Large intestine (tissue), 12 donors: ENCODE measurements around the gene MBD5. TPM values are rescaled to one million over a fixed set of nuclear protein-coding genes. Genes with fewer than 3 reads are reported as not detected.
"Not testable (repeated sequence)": the region's sequence is repeated elsewhere in the genome, so short reads cannot be mapped to it uniquely, and the experiment has no call there.

Experiments used
- DNase-seq, 2 donors: peaks; one replicate each; pipeline versions ENCODE4 v3.0.0 to v3.0.0-alpha.2; 2013
- H3K27ac ChIP-seq: one replicate; pipeline ENCODE4 v1.5.1; 2013; ENCODE audit warnings: low read length
- H3K27me3 ChIP-seq: 2 replicates; pipeline ENCODE4 v1.6.1; 2013; ENCODE audit warnings: low read length; ENCODE audit not compliant: control insufficient read depth, insufficient read depth
- H3K36me3 ChIP-seq: 2 replicates; pipeline ENCODE4 v1.6.1; 2013; ENCODE audit warnings: low read length; ENCODE audit not compliant: control insufficient read depth, insufficient read depth
- H3K4me1 ChIP-seq: one replicate; pipeline ENCODE4 v1.6.1; 2013; ENCODE audit warnings: low read length; ENCODE audit not compliant: control insufficient read depth, insufficient read depth
- H3K4me3 ChIP-seq: one replicate; pipeline ENCODE4 v1.5.1; 2013; ENCODE audit warnings: low read length
- H3K9me3 ChIP-seq: one replicate; pipeline ENCODE4 v1.6.1; 2013; ENCODE audit warnings: mild to moderate bottlenecking, low read depth, low read length, moderate library complexity; ENCODE audit not compliant: control insufficient read depth
- WGBS: methylation state at CpG from one replicate; pipeline ENCODE4 v1.1.5; 2013; ENCODE audit warnings: low lambda C conversion rate; ENCODE audit not compliant: insufficient coverage; 5-methylcytosine and 5-hydroxymethylcytosine counted together
- long read RNA-seq, 11 donors: transcript quantifications; one replicate each; lab custom pipeline, GENCODE V29; 2026
- polyA plus RNA-seq: library from polyadenylated mRNA; unstranded; fragments of 120-200 nt; gene quantifications from one replicate; pipeline ENCODE4 v1.2.1, GENCODE V29; 2013

MBD5 gene
- 18.7 TPM for polyA plus RNA-seq
- long read RNA-seq, donor 1: 0 reads
- long read RNA-seq, donor 2, full-length matches to known transcripts: 4 of 4 reads
- long read RNA-seq, donor 2, partial matches to known transcripts: 0 of 4 reads
- long read RNA-seq, donor 2, other reads (novel, unspliced or antisense): 0 of 4 reads
- long read RNA-seq, donor 3: 0 reads
- long read RNA-seq, donor 4: 0 reads
- long read RNA-seq, donor 5: 0 reads
- long read RNA-seq, donor 6, full-length matches to known transcripts: 4 of 4 reads
- long read RNA-seq, donor 6, partial matches to known transcripts: 0 of 4 reads
- long read RNA-seq, donor 6, other reads (novel, unspliced or antisense): 0 of 4 reads
- long read RNA-seq, donor 7, full-length matches to known transcripts: 4 of 4 reads
- long read RNA-seq, donor 7, partial matches to known transcripts: 0 of 4 reads
- long read RNA-seq, donor 7, other reads (novel, unspliced or antisense): 0 of 4 reads
- long read RNA-seq, donor 8, full-length matches to known transcripts: 2 of 2 reads
- long read RNA-seq, donor 8, partial matches to known transcripts: 0 of 2 reads
- long read RNA-seq, donor 8, other reads (novel, unspliced or antisense): 0 of 2 reads
- long read RNA-seq, donor 9, full-length matches to known transcripts: 1 of 1 reads
- long read RNA-seq, donor 9, partial matches to known transcripts: 0 of 1 reads
- long read RNA-seq, donor 9, other reads (novel, unspliced or antisense): 0 of 1 reads
- long read RNA-seq, donor 10, full-length matches to known transcripts: 4 of 4 reads
- long read RNA-seq, donor 10, partial matches to known transcripts: 0 of 4 reads
- long read RNA-seq, donor 10, other reads (novel, unspliced or antisense): 0 of 4 reads
- long read RNA-seq, donor 11, partial matches to known transcripts: 0 of 1 reads
- long read RNA-seq, donor 11, other reads (novel, unspliced or antisense): 0 of 1 reads

DNA sequence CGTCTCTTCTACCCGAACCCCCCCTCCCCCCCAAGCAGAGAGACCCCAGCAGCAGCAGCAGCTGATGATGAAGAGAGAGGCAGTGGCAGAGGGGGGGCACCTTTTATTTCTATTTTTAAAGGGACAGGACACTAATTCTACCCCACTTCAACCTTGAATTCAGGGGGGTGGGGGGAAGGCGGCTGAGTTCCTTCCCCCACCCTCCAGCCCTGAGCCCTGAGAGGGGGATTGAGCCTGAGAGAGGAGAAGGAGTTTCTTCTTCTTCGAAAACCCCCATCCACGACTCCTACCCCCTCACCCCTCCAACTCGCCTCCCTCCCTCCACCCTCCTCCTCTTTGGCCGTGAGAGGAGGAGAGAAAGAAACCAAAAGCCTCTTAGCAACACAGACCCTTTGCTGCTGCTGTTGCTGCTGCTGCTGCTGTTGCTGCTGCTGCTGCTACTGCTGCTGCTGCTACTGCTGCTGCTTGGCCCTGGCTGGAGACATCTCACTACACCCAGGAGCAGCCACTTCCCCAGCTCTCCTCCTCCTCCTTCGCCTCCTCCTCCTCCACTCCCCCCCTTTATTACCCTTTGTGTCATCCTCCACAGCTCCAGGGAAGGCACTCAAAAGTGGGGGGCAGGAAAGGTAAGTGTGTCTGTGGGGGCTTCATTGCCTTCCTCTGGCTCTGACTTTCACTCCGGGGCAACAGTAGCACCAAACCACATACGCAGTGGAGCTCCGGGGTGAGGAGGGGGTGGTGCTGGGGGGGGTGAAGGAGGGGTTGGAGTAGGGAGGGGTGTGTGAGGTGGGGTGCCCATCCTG lies at the start of gene MBD5:
Gene MBD5 (plus strand): TSS at position 33 of the 803 bp plus-strand sequence.
- peak within 1 kb of the TSS; percentile 95 for H3K27ac ChIP-seq
- peaks cover 6% of the 10 kb centered on the region for H3K4me1 ChIP-seq
- DNase-seq: peak; percentile 49 to 83

DNA sequence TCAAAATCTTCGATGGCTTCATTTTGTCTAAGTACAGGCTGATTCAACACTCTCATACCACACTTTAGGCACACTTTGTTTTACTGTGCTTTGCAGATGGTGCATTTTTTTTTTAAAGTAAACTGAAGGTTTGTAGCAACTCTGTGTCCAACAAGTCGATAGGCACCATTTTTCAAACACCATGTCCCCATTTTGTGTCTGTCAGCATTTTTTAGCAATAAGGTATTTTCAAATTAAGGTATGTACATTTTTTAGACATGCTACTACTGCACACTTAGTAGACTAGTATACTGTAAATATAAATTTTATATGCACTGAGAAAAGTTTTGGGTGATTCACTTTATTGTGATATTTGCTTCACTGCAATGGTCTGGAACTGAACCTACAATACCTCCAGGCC lies 44.8 kb upstream of the MBD5 start:
- Histone ChIP-seq H3K27ac (no peak overlapping the region), H3K4me1 (no peaks in the 10 kb centered on the region), H3K36me3 (peaks cover 2% of the 10 kb centered on the region), H3K27me3 (no peaks in the 10 kb centered on the region), H3K4me3 (no peak overlapping the region), H3K9me3 (no peaks in the 10 kb centered on the region)
- DNase-seq: no peak
- WGBS: 100% methylated on average over 1 of the region's 2 CpGs

More for the DNA sequence above, at the start of gene MBD5:
- Histone ChIP-seq H3K4me3 (peak within 1 kb of the TSS; percentile 93), H3K27me3 (no peaks in the 10 kb centered on the region), H3K9me3 (no peaks in the 10 kb centered on the region), H3K36me3 (peaks cover 4% of the 10 kb centered on the region)
- no CpG with 5 or more reads among the region's 11 CpGs for WGBS

DNA sequence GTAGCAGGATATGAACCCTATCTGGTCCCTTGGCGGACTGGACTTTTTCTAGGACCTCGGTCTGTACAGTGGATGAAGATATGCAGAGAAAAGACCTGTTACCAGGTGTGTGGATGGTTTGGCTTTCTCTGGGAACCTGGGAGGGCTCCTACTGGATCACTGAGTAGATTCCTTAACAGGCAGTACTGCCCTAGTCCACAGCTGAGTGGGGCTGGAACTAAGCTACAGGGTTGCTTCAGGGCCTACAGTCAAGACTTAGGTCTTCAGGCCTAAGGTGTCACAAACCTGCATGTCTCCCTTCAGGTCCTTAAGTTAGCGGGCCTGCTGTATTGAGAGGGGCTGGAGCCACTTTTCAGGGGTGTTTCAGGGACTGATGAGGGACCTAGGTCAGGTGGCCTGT lies 43.2 kb upstream of the MBD5 start:
- no peaks in the 10 kb centered on the region for H3K4me1 ChIP-seq
- no peak for DNase-seq
- no peak overlapping the region for H3K4me3 ChIP-seq
- H3K36me3 ChIP-seq: peaks cover 2% of the 10 kb centered on the region
- H3K9me3 ChIP-seq: no peaks in the 10 kb centered on the region
- H3K27ac ChIP-seq: no peak overlapping the region
- WGBS: no CpG with 5 or more reads among the region's 3 CpGs
- no peaks in the 10 kb centered on the region for H3K27me3 ChIP-seq

DNA sequence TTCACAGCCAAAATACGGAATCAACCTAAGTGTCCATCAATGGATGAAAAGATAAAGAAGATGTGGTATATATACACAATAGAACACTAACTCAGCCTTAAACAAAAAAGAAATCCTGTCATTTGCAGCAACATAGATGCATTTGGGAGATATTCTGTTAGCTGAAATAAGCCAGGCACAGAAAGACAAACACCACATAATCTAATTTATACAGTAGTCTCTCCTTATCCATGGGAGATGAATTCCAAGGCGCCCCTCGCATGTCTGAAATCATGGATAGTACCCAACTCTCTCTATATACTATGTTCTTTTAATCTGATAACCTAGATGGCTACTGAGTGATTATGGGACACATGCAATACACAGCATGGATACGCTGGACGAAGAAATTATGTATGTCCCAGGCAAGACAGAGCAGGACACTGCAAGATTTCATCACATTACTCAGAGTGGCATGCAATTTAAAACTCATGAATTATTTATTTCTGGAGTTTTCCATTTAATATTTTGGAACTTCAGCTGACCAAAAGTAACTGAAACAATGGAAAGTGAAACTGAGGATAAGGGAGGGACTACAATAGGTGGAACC lies 39.9 kb upstream of the MBD5 start:
- Histone ChIP-seq H3K27me3 (no peaks in the 10 kb centered on the region), H3K36me3 (no peaks in the 10 kb centered on the region), H3K4me3 (no peak overlapping the region), H3K9me3 (no peaks in the 10 kb centered on the region), H3K27ac (no peak overlapping the region), H3K4me1 (no peaks in the 10 kb centered on the region)
- 92% methylated on average over 2 of the region's 5 CpGs for WGBS
- no peak for DNase-seq

DNA sequence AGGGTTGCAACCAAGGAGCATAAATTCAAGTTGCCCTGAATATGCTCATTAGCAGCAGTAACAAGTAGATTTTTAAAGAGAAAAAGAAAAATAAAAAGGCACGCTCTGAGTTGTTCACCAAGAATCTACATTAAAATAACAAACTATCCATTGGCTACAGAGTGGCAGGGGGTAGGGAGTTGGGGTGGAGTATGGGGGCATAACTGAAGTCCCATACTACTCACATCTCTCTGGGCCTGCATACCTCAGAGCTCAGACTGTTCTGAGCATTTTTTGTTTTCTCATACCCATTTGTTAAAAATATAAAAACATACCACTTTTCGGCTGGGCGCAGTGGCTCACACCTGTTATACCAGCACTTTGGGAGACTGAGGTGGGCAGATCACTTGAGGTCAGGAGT lies 31.8 kb upstream of the MBD5 start:
- Histone ChIP-seq H3K27me3 (no peaks in the 10 kb centered on the region), H3K4me1 (no peaks in the 10 kb centered on the region), H3K36me3 (no peaks in the 10 kb centered on the region), H3K27ac (no peak overlapping the region), H3K9me3 (no peaks in the 10 kb centered on the region), H3K4me3 (no peak overlapping the region)
- DNase-seq: no peak
- no CpG with 5 or more reads among the region's 3 CpGs for WGBS

DNA sequence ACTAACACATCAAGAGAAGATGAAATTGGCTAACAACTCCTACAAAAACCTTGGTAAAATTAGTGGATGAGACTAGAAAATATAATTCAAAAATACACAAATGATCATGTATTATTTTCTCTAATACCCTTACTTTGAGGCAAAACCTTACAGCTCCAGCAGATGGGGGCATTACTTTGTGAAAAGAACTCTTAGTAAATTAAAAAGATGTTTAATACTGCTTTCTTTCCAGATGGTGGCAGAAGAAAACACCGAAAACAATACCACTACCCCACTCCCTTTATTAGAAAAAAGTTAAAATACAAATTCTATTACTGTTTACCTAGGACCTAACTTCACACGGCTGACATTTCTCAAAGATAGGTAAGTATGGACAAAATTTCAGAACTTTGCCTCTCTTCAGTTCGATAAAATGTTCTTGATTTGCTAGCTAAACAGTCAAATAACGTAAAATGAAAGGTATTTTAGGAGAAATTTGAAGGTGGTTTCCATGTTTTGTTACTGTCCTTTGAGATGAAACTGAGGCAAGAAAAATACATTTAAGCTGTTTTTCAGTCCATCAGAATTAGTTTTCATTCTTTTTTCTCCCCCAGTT lies 31.0 kb upstream of the MBD5 start:
- H3K27me3 ChIP-seq: no peaks in the 10 kb centered on the region
- no peaks in the 10 kb centered on the region for H3K36me3 ChIP-seq
- no peak overlapping the region for H3K27ac ChIP-seq
- WGBS: 82% methylated on average over 2 of the region's 4 CpGs
- DNase-seq: peak; percentile 4 to 11
- H3K9me3 ChIP-seq: peaks cover 2% of the 10 kb centered on the region
- H3K4me3 ChIP-seq: no peak overlapping the region
- H3K4me1 ChIP-seq: no peaks in the 10 kb centered on the region

DNA sequence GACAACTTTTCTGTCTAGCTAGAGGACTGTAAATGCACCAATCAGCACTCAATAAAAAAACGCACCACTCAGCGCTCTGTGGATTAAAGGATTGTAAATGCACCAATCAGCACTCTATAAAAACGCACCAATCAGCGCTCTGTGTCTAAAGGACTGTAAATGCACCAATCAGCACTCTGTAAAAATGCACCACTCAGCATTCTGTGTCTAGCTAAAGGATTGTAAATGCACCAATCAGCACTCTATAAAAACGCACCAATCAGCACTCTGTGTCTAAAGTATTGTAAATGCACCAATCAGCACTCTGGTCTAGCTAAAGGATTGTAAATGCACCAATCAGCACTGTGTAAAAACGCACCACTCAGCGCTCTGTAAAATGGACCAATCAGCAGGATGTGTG lies 25.9 kb upstream of the MBD5 start:
- DNase-seq, H3K4me3 ChIP-seq, H3K27ac ChIP-seq, H3K27me3 ChIP-seq, H3K36me3 ChIP-seq, H3K4me1 ChIP-seq, H3K9me3 ChIP-seq: not testable (repeated sequence)
- WGBS: no CpG with 5 or more reads among the region's 7 CpGs

DNA sequence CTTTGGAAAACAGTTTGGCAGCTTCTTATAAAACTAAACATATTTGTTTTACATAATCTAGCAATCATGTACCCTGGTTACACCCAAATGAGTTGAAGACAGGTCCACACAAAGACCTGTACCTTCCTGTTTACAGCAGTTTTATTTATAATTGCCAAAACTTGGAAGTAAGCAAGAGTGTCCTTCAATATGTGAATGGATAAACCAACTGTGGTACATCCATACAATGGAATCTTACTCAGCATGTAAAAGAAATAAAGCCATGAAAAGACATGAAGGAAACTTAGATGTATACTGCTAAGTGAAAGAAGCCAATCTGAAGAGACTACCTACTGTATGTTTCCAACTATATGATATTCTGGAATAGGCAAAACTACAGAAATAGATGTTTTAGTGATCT lies 24.1 kb upstream of the MBD5 start:
- Histone ChIP-seq H3K4me3 (no peak overlapping the region), H3K27ac (no peak overlapping the region), H3K27me3 (no peaks in the 10 kb centered on the region), H3K9me3 (peaks cover 8% of the 10 kb centered on the region), H3K36me3 (peaks cover 7% of the 10 kb centered on the region), H3K4me1 (no peaks in the 10 kb centered on the region)
- no peak for DNase-seq

DNA sequence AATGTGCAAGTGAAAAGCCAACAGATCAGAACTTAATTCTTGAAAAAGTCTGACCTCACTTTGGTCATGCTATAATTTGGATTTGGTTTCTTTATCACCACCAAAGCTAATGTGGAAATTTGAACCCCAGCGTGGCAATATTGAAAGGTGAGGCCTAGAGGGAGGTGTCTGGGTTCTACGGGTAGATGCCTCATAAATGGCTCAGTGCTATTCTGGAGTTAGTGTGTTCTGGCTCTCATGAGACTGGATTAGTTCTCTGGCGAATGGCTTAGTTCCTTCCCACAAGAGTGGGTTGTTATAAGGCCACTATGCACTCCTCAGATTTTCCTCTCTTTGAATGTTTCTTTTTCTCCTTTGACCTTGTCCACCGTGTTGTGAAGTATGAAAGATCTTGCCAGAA lies 22.7 kb upstream of the MBD5 start:
- Histone ChIP-seq H3K4me3 (no peak overlapping the region), H3K27ac (no peak overlapping the region), H3K4me1 (no peaks in the 10 kb centered on the region), H3K9me3 (peaks cover 12% of the 10 kb centered on the region), H3K27me3 (no peaks in the 10 kb centered on the region), H3K36me3 (peaks cover 7% of the 10 kb centered on the region)
- DNase-seq: no peak
- 100% methylated on average over 1 of the region's 4 CpGs for WGBS
